GM12865 (cell line): ENCODE measurements around the gene ACTN1.
A peak's percentile ranks its signal among the peaks of the same experiment; 100 is the strongest.

Experiments used
- DNase-seq: peaks from one replicate; pipeline ENCODE4 v3.0.0; 2010; ENCODE audit warnings: low read depth
- H3K4me3 ChIP-seq: 2 replicates; pipeline ENCODE4 v1.5.1; 2011; ENCODE audit warnings: mild to moderate bottlenecking, low read depth, low read length, control low read depth
- TF ChIP-seq, protein P1 (sequence below): IDR thresholded peaks from 2 replicates; pipeline ENCODE4 v1.5.1; 2011; ENCODE audit warnings: low read length, control low read depth, low read depth, inconsistent platforms; ENCODE audit not compliant: insufficient read depth; ENCODE audit errors: missing control alignments

ACTN1 gene

DNA sequence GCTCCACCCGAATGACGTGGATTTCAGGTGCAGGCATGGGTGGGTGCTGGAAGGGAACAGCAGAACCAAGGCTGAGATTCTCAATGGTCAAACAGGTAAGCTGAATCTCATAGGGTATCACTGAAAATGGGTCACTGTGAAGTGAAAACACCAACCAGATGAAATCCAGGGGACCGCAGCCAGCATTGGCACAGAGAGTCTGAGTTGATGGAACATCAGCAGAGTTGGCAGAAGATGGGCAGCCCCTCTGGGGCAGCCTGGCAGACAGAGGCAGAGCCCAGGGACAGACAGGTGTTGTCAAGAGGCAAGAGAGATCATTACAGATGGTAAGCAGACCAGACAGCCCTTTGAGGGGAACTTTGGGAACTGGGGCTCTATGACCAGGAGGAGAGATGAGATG, 48.0 kb downstream of the ACTN1 start:
- TF ChIP-seq, protein P1, sequence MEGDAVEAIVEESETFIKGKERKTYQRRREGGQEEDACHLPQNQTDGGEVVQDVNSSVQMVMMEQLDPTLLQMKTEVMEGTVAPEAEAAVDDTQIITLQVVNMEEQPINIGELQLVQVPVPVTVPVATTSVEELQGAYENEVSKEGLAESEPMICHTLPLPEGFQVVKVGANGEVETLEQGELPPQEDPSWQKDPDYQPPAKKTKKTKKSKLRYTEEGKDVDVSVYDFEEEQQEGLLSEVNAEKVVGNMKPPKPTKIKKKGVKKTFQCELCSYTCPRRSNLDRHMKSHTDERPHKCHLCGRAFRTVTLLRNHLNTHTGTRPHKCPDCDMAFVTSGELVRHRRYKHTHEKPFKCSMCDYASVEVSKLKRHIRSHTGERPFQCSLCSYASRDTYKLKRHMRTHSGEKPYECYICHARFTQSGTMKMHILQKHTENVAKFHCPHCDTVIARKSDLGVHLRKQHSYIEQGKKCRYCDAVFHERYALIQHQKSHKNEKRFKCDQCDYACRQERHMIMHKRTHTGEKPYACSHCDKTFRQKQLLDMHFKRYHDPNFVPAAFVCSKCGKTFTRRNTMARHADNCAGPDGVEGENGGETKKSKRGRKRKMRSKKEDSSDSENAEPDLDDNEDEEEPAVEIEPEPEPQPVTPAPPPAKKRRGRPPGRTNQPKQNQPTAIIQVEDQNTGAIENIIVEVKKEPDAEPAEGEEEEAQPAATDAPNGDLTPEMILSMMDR, result no peak
- no peak overlapping the region for H3K4me3 ChIP-seq
- DNase-seq, result no peak

DNA sequence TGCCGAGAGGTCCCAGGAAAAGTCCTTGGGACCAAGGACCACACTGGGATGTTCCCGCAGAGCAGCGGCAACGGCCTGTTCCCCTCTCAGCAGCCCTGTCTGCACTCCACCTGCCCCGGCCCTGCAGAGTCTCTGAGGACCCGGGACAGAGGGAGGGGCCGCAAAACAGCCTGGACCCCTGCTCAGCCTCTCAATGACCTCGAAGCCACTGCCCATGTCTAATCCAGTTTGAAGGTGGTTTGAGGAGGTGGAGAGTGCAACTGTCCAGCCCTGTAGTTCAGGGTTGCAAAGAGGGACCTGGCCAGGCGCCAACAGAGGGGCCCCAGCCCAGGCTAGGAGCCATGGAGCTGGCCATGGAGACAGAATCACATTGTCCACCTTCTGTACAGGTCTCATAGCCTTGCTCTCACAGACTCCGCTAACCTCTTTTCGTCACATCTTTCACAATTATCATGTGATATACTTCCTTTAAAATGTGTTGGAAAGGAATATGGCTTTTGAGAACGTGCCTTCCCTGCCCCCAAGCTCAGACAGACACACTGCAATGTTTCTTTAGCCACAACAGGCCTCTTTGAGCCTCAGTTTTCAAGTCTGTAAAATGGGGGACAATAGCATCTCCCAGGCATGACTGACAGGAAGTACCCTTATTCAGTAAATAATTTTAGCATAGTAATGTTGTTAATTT, 49.3 kb downstream of the ACTN1 start:
- H3K4me3 ChIP-seq, result no peak overlapping the region
- no peak for DNase-seq

GRCh38 chr14:68928770-68929550, 50.1 kb downstream of the ACTN1 start:
- TF ChIP-seq, protein P1, result no peak
- DNase-seq, result no peak
- no peak overlapping the region for H3K4me3 ChIP-seq

More for the DNA sequence above, 49.3 kb downstream of the ACTN1 start:
- TF ChIP-seq, protein P1, result no peak

DNA sequence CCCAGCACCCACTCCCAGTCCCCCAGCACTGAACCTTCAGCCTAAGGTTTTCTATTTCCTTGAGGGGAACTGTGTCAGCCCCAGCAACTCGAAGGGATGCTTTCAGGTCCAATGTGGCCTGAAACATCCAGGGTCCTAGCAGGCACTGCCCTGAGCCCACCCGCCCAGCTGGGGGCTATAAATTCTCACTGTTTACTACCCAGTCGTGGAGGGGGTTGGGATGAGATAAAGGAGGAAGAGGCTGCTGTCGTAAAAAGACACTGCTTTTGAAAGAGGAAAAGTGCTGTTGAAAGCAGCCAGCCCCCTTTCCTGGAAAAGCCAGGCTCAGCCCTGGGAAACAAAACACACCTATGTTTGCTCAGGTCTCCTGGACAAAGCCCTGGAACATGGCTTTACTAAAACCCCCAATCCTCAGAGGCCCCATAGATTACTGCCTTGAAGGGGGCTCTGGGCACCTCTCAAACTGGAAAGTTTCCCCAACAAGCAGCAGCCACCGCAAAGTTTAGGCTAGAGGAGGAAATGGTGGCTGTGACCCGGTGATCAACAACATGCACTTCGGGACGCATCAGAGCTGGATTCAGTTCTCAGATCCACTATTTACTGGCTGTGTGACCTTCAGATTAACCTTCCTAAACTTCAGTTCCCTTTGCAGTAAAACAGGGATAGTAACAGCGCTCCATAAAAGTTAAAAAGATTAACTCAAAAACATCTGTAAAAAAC, 51.0 kb downstream of the ACTN1 start:
- TF ChIP-seq, protein P1, result no peak
- no peak overlapping the region for H3K4me3 ChIP-seq
- no peak for DNase-seq

- TF ChIP-seq, protein P1, result no peak
- no peak overlapping the region for H3K4me3 ChIP-seq
- DNase-seq, result no peak
Measured at GRCh38 chr14:68927089-68927488, 52.0 kb downstream of the ACTN1 start.

- no peak for DNase-seq
- TF ChIP-seq, protein P1, result peak; percentile 34
- no peak overlapping the region for H3K4me3 ChIP-seq
Measured at GRCh38 chr14:68926236-68926635, 52.9 kb downstream of the ACTN1 start.
